K562 (cell line): Measurements from ENCODE around the gene HK1. TPM values are rescaled to one million over a fixed set of nuclear protein-coding genes. Genes with fewer than 3 reads are reported as not detected.

ENCODE experiments used
- ATAC-seq: fragments of 200-7000 bp; cut with Tn5 transposase; 3 replicates; pipeline ENCODE4 v1.9.1; 2020; ENCODE audit warnings: moderate library complexity
- BruUV-seq: library from RNA; stranded (reverse); fragments of 400-500 nt; replicated peaks from 2 replicates; lab custom pipeline; 2021; lab: Mats Ljungman, UMichigan
- CTCF ChIA-PET: fragments of 300-600 bp; formaldehyde crosslinking; extraction: SDS; loops from one replicate; lab custom pipeline; 2021; ENCODE audit warnings: low intra/inter-chr PET ratio; lab: Yijun Ruan, JAX
- POLR2A ChIA-PET: fragments of 300-600, 350-650 bp; sonication (Branson Sonifier 250); formaldehyde crosslinking; extraction: SDS; loops from one replicate; lab custom pipeline; 2021; ENCODE audit warnings: antibody characterized with exemption, inconsistent platforms; lab: Yijun Ruan, JAX
- DNase-seq, 4 experiments: peaks; one replicate each; pipeline versions ENCODE4 v3.0.0 to v3.0.0-alpha.2; 2011 to 2018; ENCODE audit warnings: low spot score in 3 of 4, mixed read lengths in 3 of 4; ENCODE audit errors: extremely low read depth in 1 of 4
- FAIRE-seq: peaks from 2 replicates; lab custom pipeline; 2011; peaks lifted over from hg19 to GRCh38; lab: Jason Lieb, UNC
- H2AFZ ChIP-seq: 2 replicates; pipeline ENCODE4 v1.6.0; 2011; ENCODE audit warnings: low read depth, low read length, control low read depth, inconsistent platforms
- H3K27ac ChIP-seq: fragments of 200-600 bp; 3 replicates; pipeline ENCODE4 v1.8.0; 2011; ENCODE audit warnings: low read depth, mild to moderate bottlenecking, control low read depth, inconsistent platforms, low read length, moderate library complexity, mixed read lengths; ENCODE audit errors: extremely low read depth
- H3K27me3 ChIP-seq, 2 experiments: fragments of 300-600 bp in 1 of 2; 2 replicates in 1 of 2; 3 replicates in 1 of 2; pipeline versions ENCODE4 v1.6.0 to v1.8.0; 2011; ENCODE audit warnings: inconsistent platforms in 2 of 2, low read length in 2 of 2, mild to moderate bottlenecking in 1 of 2, mixed read lengths in 1 of 2, moderate library complexity in 1 of 2; ENCODE audit not compliant: control insufficient read depth in 2 of 2, insufficient read depth in 2 of 2
- H3K36me3 ChIP-seq: fragments of 300-600 bp; 3 replicates; pipeline ENCODE4 v1.8.0; 2011; ENCODE audit warnings: mild to moderate bottlenecking, low read length, inconsistent platforms; ENCODE audit not compliant: control insufficient read depth, insufficient read depth
- H3K4me1 ChIP-seq, 2 experiments: fragments of 200-600 bp in 1 of 2; replicated peaks in 1 of 2; 2 replicates in 1 of 2; 3 replicates in 1 of 2; pipeline versions ENCODE4 v1.5.1 to v1.8.0; 2011; ENCODE audit warnings: inconsistent platforms in 2 of 2, low read length in 2 of 2, mild to moderate bottlenecking in 1 of 2, mixed read lengths in 1 of 2, moderate library complexity in 1 of 2; ENCODE audit not compliant: control insufficient read depth in 2 of 2, insufficient read depth in 2 of 2
- H3K4me2 ChIP-seq: 2 replicates; pipeline ENCODE4 v1.6.1; 2011; ENCODE audit warnings: low read length, control low read depth, inconsistent platforms, mixed read lengths; ENCODE audit not compliant: insufficient read depth
- H3K4me3 ChIP-seq: fragments of 200-600 bp; sonication (generic), shearing (Covaris generic); 2 replicates; pipeline ENCODE4 v1.5.1; 2016; ENCODE audit warnings: control low read depth, inconsistent platforms
- H3K79me2 ChIP-seq: fragments of 200-600 bp; 3 replicates; pipeline ENCODE4 v1.8.0; 2011; ENCODE audit warnings: low read length, inconsistent platforms; ENCODE audit not compliant: control insufficient read depth, insufficient read depth
- H3K9ac ChIP-seq, 2 experiments: 2 replicates each; pipeline versions ENCODE4 v1.6.0 to v1.6.1; 2011; ENCODE audit warnings: low read depth in 2 of 2, low read length in 2 of 2, control low read depth in 1 of 2, inconsistent platforms in 1 of 2, mild to moderate bottlenecking in 1 of 2, mixed read lengths in 1 of 2; ENCODE audit not compliant: insufficient read depth in 1 of 2
- H3K9me1 ChIP-seq: one replicate; pipeline ENCODE4 v1.6.0; 2011; ENCODE audit warnings: inconsistent platforms, mild to moderate bottlenecking, low read length, moderate library complexity; ENCODE audit not compliant: control insufficient read depth, insufficient read depth
- H3K9me3 ChIP-seq: replicated peaks from 2 replicates; pipeline ENCODE4 v1.5.1; 2011; ENCODE audit warnings: low read depth, low read length, inconsistent platforms; ENCODE audit not compliant: control insufficient read depth, insufficient read depth
- H4K20me1 ChIP-seq: replicated peaks from 2 replicates; pipeline ENCODE4 v1.6.1; 2011; ENCODE audit warnings: low read length, inconsistent platforms, mixed read lengths; ENCODE audit not compliant: control insufficient read depth, insufficient read depth
- ARNT ChIP-seq, 2 experiments: fragments of 450-650 bp; IDR thresholded peaks; 2 replicates each; pipeline ENCODE4 v1.6.1; 2016; ENCODE audit warnings: mild to moderate bottlenecking in 1 of 2
- BCOR ChIP-seq: fragments of 450-650 bp; IDR thresholded peaks from 2 replicates; pipeline ENCODE4 v1.6.1; 2016
- BHLHE40 ChIP-seq: IDR thresholded peaks from 2 replicates; pipeline ENCODE4 v1.6.1; 2011; ENCODE audit warnings: low read length, improper control_type of control experiment
- CBFA2T2 ChIP-seq: fragments of 450-650 bp; conservative IDR thresholded peaks from 2 replicates; pipeline ENCODE4 v1.6.1; 2017; ENCODE audit warnings: mild to moderate bottlenecking
- CREBBP ChIP-seq: IDR thresholded peaks from one replicate; pipeline ENCODE4 v1.6.1; 2012; ENCODE audit warnings: low read depth, mild to moderate bottlenecking, control low read depth, inconsistent platforms, low read length
- HDGF ChIP-seq: fragments of 450-650 bp; IDR thresholded peaks from 2 replicates; pipeline ENCODE4 v1.6.1; 2016
- HMG20A ChIP-seq: fragments of 450-650 bp; formaldehyde crosslinking; conservative IDR thresholded peaks from 2 replicates; pipeline ENCODE4 v1.4.0; 2020; ENCODE audit warnings: mild to moderate bottlenecking, mixed read lengths
- MCM3 ChIP-seq: fragments of 450-650 bp; IDR thresholded peaks from 2 replicates; pipeline ENCODE4 v1.6.1; 2016
- MLX ChIP-seq, 2 experiments: fragments of 450-650 bp in 1 of 2; sonication (generic) in 1 of 2; formaldehyde crosslinking; conservative IDR thresholded peaks; 2 replicates each; pipeline versions ENCODE4 v1.4.0 to v1.8.1; 2020 to 2022; ENCODE audit warnings: mild to moderate bottlenecking in 1 of 2, missing genetic modification reagents in 1 of 2
- MNT ChIP-seq, 2 experiments: fragments of 450-650 bp; conservative IDR thresholded peaks; 2 replicates each; pipeline ENCODE4 v1.6.1; 2017; ENCODE audit warnings: mild to moderate bottlenecking in 2 of 2, moderate library complexity in 2 of 2
- NCOA4 ChIP-seq: fragments of 450-650 bp; IDR thresholded peaks from 2 replicates; pipeline ENCODE4 v1.6.1; 2018; ENCODE audit warnings: mild to moderate bottlenecking; ENCODE audit not compliant: partially characterized antibody
- NFE2L1 ChIP-seq: fragments of 450-650 bp; IDR thresholded peaks from 2 replicates; pipeline ENCODE4 v1.6.1; 2016; ENCODE audit warnings: missing genetic modification characterization, low read depth, mild to moderate bottlenecking, missing compliant biosample characterization, moderate library complexity, borderline replicate concordance
- NFRKB ChIP-seq: fragments of 450-650 bp; IDR thresholded peaks from 2 replicates; pipeline ENCODE4 v1.6.1; 2016; ENCODE audit warnings: low read depth
- SAFB ChIP-seq: fragments of 200-400 bp; formaldehyde crosslinking; IDR thresholded peaks from 2 replicates; pipeline ENCODE4 v1.6.1; 2017; ENCODE audit warnings: low read depth, low read length, borderline replicate concordance
- TAF9B ChIP-seq: fragments of 450-650 bp; IDR thresholded peaks from 2 replicates; pipeline ENCODE4 v1.6.1; 2018; ENCODE audit warnings: mild to moderate bottlenecking; ENCODE audit not compliant: partially characterized antibody
- TAL1 ChIP-seq: fragments of 450-650 bp; IDR thresholded peaks from 2 replicates; pipeline ENCODE4 v1.6.1; 2016; ENCODE audit warnings: mild to moderate bottlenecking
- TCF3 ChIP-seq: sonication (generic); formaldehyde crosslinking; IDR thresholded peaks from 2 replicates; pipeline ENCODE4 v1.4.0; 2020; ENCODE audit warnings: mild to moderate bottlenecking, missing genetic modification reagents
- TCFL5 ChIP-seq: fragments of 250-450 bp; sonication (Bioruptor Pico); conservative IDR thresholded peaks from 2 replicates; pipeline ENCODE4 v1.6.1; 2021; ENCODE audit warnings: mild to moderate bottlenecking, moderate library complexity, matching md5 sums
- TRIM24 ChIP-seq, 2 experiments: fragments of 450-650 bp; IDR thresholded peaks; 2 replicates each; pipeline ENCODE4 v1.6.1; 2016
- ZNF830 ChIP-seq: fragments of 250-450 bp; sonication (Bioruptor Pico); IDR thresholded peaks from 2 replicates; pipeline ENCODE4 v1.5.0; 2021; ENCODE audit warnings: mild to moderate bottlenecking
- WGBS: fragments of 100-300 bp; shearing (Covaris generic); methylation state at CpG from one replicate; pipeline ENCODE4 v1.1.6; 2016; ENCODE audit warnings: low coverage, mixed read lengths; ENCODE audit not compliant: insufficient coverage; ENCODE audit errors: missing lambda C conversion rate; 5-methylcytosine and 5-hydroxymethylcytosine counted together
- in situ Hi-C: fragments of 300-500 bp; cut with MboI; formaldehyde crosslinking; loops from 4 replicates; pipeline ENCODE4 v1.15.0; 2018; ENCODE audit warnings: inconsistent platforms, mixed read lengths
- intact Hi-C: fragments of 100-400 bp; cut with micrococcal nuclease; formaldehyde crosslinking; loops from 2 replicates; pipeline ENCODE4 v1.14.2; 2022
- polyA plus RNA-seq, 8 experiments: library from polyadenylated mRNA; depleted of rRNA in 4 of 8; stranded (reverse) in 5 of 8; unstranded in 3 of 8; fragments of >200 nt; fragmentation: Nextera tagmentation in 2 of 8; fragmentation: Illumina TruSeq in 1 of 8; extraction: Ambion mirVana in 2 of 8; extraction: Trizol in 1 of 8; gene quantifications; 2 replicates each; pipeline versions ENCODE4 v1.2.1 to v1.2.3, GENCODE V29; 2011 to 2014; ENCODE audit warnings: inconsistent platforms in 1 of 8, missing spikeins in 1 of 8
- total RNA-seq, 7 experiments: library from RNA; depleted of rRNA in 6 of 7; stranded (reverse); fragments of >200 nt in 6 of 7; fragmentation: Illumina TruSeq in 2 of 7; extraction: Trizol in 2 of 7; gene quantifications; 2 replicates each; pipeline versions ENCODE4 v1.2.1 to v1.2.3, GENCODE V29; 2011 to 2021; ENCODE audit warnings: low replicate concordance in 1 of 7
- TF ChIP-seq, protein P1 (sequence below): fragments of 450-650 bp; IDR thresholded peaks from 2 replicates; pipeline ENCODE4 v1.6.1; 2017; ENCODE audit warnings: antibody characterized with exemption
- TF ChIP-seq, protein P2 (sequence below): fragments of 450-650 bp; formaldehyde crosslinking; IDR thresholded peaks from 2 replicates; pipeline ENCODE4 v1.4.0; 2022; ENCODE audit warnings: mild to moderate bottlenecking, moderate library complexity

HK1 gene
- total and polyA plus RNA-seq, 9 of the 15 experiments (the other 6 are each of a cell fraction or from before 2014, with no cell fraction given), result 29.2 to 444 (median 193) TPM

DNA sequence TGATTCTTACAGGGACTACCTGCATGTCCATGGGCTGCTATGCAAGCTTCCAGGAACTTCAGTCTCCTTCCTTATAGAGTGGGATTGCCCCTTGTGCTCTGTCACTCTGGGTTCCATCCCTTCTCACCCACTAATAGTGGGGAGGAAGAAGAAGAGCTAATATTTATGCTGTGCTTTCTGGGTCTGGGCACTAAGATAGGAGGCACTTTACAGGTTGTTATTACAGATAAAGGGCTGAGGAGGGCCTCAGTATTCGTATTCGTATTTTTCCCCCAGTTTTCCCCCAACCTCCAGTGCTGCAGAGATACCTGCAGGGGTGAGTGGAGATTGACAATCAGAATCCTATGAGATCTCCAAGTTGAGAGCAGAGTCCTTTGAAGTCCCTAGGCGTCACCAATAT is 14.2 kb downstream of the HK1 start:
- H2AFZ ChIP-seq, result no peak overlapping the region
- H3K27me3 ChIP-seq, result no peaks in the 10 kb centered on the region; a peak in 1 of 5 replicates
- FAIRE-seq (no peak), DNase-seq (peak in 3 of 4 experiments; percentile 39 to 66 (median 61)), ATAC-seq (peak; percentile 37)
- ChIA-PET POLR2A (interaction anchor here (0.6 to 2.2 kb wide), 4 partner anchors 9 to 25 kb away, joined by 3 to 9 read pairs (median 6); partner anchors contain the start of gene HK1), CTCF (no interaction called here)
- H3K27ac ChIP-seq, result no peak overlapping the region
- intact Hi-C loops, result no loop called here
- no peak overlapping the region for H3K4me2 ChIP-seq
- H3K36me3 ChIP-seq, result no peaks in the 10 kb centered on the region
- no peak overlapping the region for H3K4me3 ChIP-seq
- H3K79me2 ChIP-seq, result no peaks in the 10 kb centered on the region
- no peaks in the 10 kb centered on the region for H3K9me1 ChIP-seq
- WGBS, result 8% methylated on average over 3 of the region's 3 CpGs
- no peak overlapping the region for H3K9ac ChIP-seq
- in situ Hi-C loops, result no loop called here
- no TSS peak for BruUV-seq
- peaks cover 13 to 14% of the 10 kb centered on the region in 2 experiments; a peak in 4 of 5 replicates for H3K4me1 ChIP-seq
- no peaks in the 10 kb centered on the region for H3K9me3 ChIP-seq
- H4K20me1 ChIP-seq, result no peaks in the 10 kb centered on the region
- TF ChIP-seq CBFA2T2 (peak; percentile 25; the same call in 1 of the 2 replicates), NFE2L1 (tag) (no peak), ZNF830 (CRISPR knock-in tag) (no peak), TCF3 (CRISPR knock-in tag) (peak; percentile 13; the same call in 1 of the 2 replicates), HMG20A (CRISPR knock-in tag) (no peak), CREBBP (no peak), BHLHE40 (no peak), SAFB (no peak), BCOR (no peak), NFRKB (no peak), TCFL5 (CRISPR knock-in tag) (no peak), TRIM24 (IDR thresholded peaks at IDR 0.05) (no peak), MLX (CRISPR knock-in tag; conservative IDR thresholded peaks at IDR 0.05) (no peak), NCOA4 (no peak), MCM3 (no peak), TAL1 (peak; percentile 60), MNT (conservative IDR thresholded peaks at IDR 0.05) (no peak), ARNT (IDR thresholded peaks at IDR 0.05) (no peak), TAF9B (no peak), HDGF (no peak)
- TF ChIP-seq, protein P1, sequence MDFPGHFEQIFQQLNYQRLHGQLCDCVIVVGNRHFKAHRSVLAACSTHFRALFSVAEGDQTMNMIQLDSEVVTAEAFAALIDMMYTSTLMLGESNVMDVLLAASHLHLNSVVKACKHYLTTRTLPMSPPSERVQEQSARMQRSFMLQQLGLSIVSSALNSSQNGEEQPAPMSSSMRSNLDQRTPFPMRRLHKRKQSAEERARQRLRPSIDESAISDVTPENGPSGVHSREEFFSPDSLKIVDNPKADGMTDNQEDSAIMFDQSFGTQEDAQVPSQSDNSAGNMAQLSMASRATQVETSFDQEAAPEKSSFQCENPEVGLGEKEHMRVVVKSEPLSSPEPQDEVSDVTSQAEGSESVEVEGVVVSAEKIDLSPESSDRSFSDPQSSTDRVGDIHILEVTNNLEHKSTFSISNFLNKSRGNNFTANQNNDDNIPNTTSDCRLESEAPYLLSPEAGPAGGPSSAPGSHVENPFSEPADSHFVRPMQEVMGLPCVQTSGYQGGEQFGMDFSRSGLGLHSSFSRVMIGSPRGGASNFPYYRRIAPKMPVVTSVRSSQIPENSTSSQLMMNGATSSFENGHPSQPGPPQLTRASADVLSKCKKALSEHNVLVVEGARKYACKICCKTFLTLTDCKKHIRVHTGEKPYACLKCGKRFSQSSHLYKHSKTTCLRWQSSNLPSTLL, result no peak
- TF ChIP-seq, protein P2, sequence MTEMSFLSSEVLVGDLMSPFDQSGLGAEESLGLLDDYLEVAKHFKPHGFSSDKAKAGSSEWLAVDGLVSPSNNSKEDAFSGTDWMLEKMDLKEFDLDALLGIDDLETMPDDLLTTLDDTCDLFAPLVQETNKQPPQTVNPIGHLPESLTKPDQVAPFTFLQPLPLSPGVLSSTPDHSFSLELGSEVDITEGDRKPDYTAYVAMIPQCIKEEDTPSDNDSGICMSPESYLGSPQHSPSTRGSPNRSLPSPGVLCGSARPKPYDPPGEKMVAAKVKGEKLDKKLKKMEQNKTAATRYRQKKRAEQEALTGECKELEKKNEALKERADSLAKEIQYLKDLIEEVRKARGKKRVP, result no peak
